GM18517 (cell line): ENCODE data around the gene ZNF511.
A peak's percentile ranks its signal among the peaks of the same experiment; 100 is the strongest.

Experiments used
- ATAC-seq: cut with Tn5 transposase; IDR thresholded peaks from one replicate; pipeline ENCODE4 v1.9.1; 2021; ENCODE audit warnings: mild to moderate bottlenecking, moderate library complexity; ENCODE audit not compliant: unreplicated experiment

The ZNF511 gene

GRCh38 chr10:133274751-133275683 is 33.7 kb upstream of the ZNF511 start:
- ATAC-seq, result peak; percentile 45

GRCh38 chr10:133275684-133276092 is 33.0 kb upstream of the ZNF511 start:
- ATAC-seq, result peak; percentile 43

- no peak for ATAC-seq
Observed at GRCh38 chr10:133276100-133276434, 32.6 kb upstream of the ZNF511 start.

- no peak for ATAC-seq
Observed at GRCh38 chr10:133276435-133277201, 32.1 kb upstream of the ZNF511 start, which contains the start of gene ADAM8. ADAM8 (minus strand) TSS chr10:133276868; CDS start chr10:133276817, 51 bp downstream.

GRCh38 chr10:133277277-133277992 is 31.3 kb upstream of the ZNF511 start:
- no peak for ATAC-seq

- ATAC-seq, result no peak
Observed at GRCh38 chr10:133277993-133278576, 30.6 kb upstream of the ZNF511 start.

GRCh38 chr10:133278577-133279265 is 30.0 kb upstream of the ZNF511 start:
- ATAC-seq, result peak; percentile 29

- no peak for ATAC-seq
Observed at GRCh38 chr10:133279326-133280226, 29.1 kb upstream of the ZNF511 start.

GRCh38 chr10:133280391-133281059 is 28.2 kb upstream of the ZNF511 start:
- ATAC-seq, result no peak

GRCh38 chr10:133281084-133281483 is 27.6 kb upstream of the ZNF511 start:
- no peak for ATAC-seq

- no peak for ATAC-seq
Observed at GRCh38 chr10:133281628-133282372, 26.9 kb upstream of the ZNF511 start.

GRCh38 chr10:133282846-133283390 is 25.8 kb upstream of the ZNF511 start:
- ATAC-seq, result no peak

- ATAC-seq, result no peak
Observed at GRCh38 chr10:133283931-133284330, 24.8 kb upstream of the ZNF511 start.

- no peak for ATAC-seq
Observed at GRCh38 chr10:133285217-133285616, 23.5 kb upstream of the ZNF511 start.

GRCh38 chr10:133286366-133286765 is 22.3 kb upstream of the ZNF511 start:
- ATAC-seq, result no peak

- no peak for ATAC-seq
Observed at GRCh38 chr10:133287832-133288500, 20.7 kb upstream of the ZNF511 start.

GRCh38 chr10:133289761-133290160 is 19.0 kb upstream of the ZNF511 start:
- ATAC-seq, result no peak
